ENCODE measurements around the gene SYNE1. TPM values are rescaled to one million over a fixed set of nuclear protein-coding genes. Genes with fewer than 3 reads are reported as not detected.
A peak's percentile ranks its signal among the peaks of the same experiment; 100 is the strongest.

Gene SYNE1
- total and polyA plus RNA-seq, 11 donors: 25.0 to 178 (median 112) TPM

- intact Hi-C loops (cut with DNase I): no loop called here
- ATAC-seq: no peak
Measured at GRCh38 chr6:152401978-152402377, 235.2 kb downstream of the SYNE1 start.

GRCh38 chr6:152399399-152399798 lies 237.8 kb downstream of the SYNE1 start:
- no peak overlapping the region for H3K4me3 ChIP-seq

More at GRCh38 chr6:152401978-152402377, 235.2 kb downstream of the SYNE1 start:
- Histone ChIP-seq H3K4me3 (no peak overlapping the region), H3K27me3 (no peaks in the 10 kb centered on the region), H3K4me1 (peaks cover 0 to 9% (median 0%) of the 10 kb centered on the region in 12 donors), H3K27ac (no peak overlapping the region), H3K9me3 (no peaks in the 10 kb centered on the region), H3K36me3 (peaks cover 0 to 28% (median 5%) of the 10 kb centered on the region in 9 donors)
- DNase-seq: no peak
- TF ChIP-seq CTCF (IDR thresholded peaks at IDR 0.05): no peak
- TF ChIP-seq POLR2A (IDR thresholded peaks at IDR 0.05): no peak
- 88 to 99% (median 91%) methylated on average over 3 of the region's 3 CpGs for WGBS, 4 donors

GRCh38 chr6:152398993-152399392 lies 238.2 kb downstream of the SYNE1 start:
- DNase-seq: no peak
- no peak overlapping the region for H3K4me3 ChIP-seq
- no peaks in the 10 kb centered on the region for H3K27me3 ChIP-seq
- no peaks in the 10 kb centered on the region for H3K9me3 ChIP-seq
- intact Hi-C loops (cut with DNase I): no loop called here
- ATAC-seq: peak in 2 of 4 donors; percentile 20 to 24
- peaks cover 0 to 9% (median 0%) of the 10 kb centered on the region in 12 donors for H3K4me1 ChIP-seq
- H3K36me3 ChIP-seq: peaks cover 0 to 34% (median 7%) of the 10 kb centered on the region in 9 donors
- H3K27ac ChIP-seq: peak overlapping the region in 4 of 12 donors; percentile 13 to 41 (median 24)
- TF ChIP-seq POLR2A (IDR thresholded peaks at IDR 0.05): no peak
- TF ChIP-seq CTCF (IDR thresholded peaks at IDR 0.05): no peak

More at GRCh38 chr6:152399399-152399798, 237.8 kb downstream of the SYNE1 start:
- no peak for DNase-seq
- WGBS, 4 donors: 65 to 76% (median 72%) methylated on average over 5 of the region's 5 CpGs
- intact Hi-C loops (cut with DNase I): no loop called here
- H3K27me3 ChIP-seq: no peaks in the 10 kb centered on the region
- H3K27ac ChIP-seq: peak overlapping the region in 4 of 12 donors; percentile 13 to 41 (median 24)
- H3K9me3 ChIP-seq: no peaks in the 10 kb centered on the region
- H3K36me3 ChIP-seq: peaks cover 0 to 33% (median 7%) of the 10 kb centered on the region in 9 donors
- H3K4me1 ChIP-seq: peaks cover 0 to 9% (median 0%) of the 10 kb centered on the region in 12 donors
- ATAC-seq: peak in 2 of 4 donors; percentile 46 to 48
- TF ChIP-seq POLR2A (IDR thresholded peaks at IDR 0.05) (no peak), CTCF (IDR thresholded peaks at IDR 0.05) (no peak)

- no peak for DNase-seq
- peak overlapping the region in 1 of 12 donors; percentile 27 for H3K27ac ChIP-seq
- no peak for TF ChIP-seq POLR2A (IDR thresholded peaks at IDR 0.05)
- no peak for TF ChIP-seq CTCF (IDR thresholded peaks at IDR 0.05)
- H3K4me1 ChIP-seq: peaks cover 0 to 9% (median 0%) of the 10 kb centered on the region in 12 donors
- no peak for ATAC-seq
- intact Hi-C loops (cut with DNase I): no loop called here
- H3K27me3 ChIP-seq: no peaks in the 10 kb centered on the region
- H3K9me3 ChIP-seq: no peaks in the 10 kb centered on the region
- WGBS, 4 donors: 80 to 86% (median 81%) methylated on average over 3 of the region's 3 CpGs
- H3K36me3 ChIP-seq: peaks cover 0 to 34% (median 7%) of the 10 kb centered on the region in 9 donors
- H3K4me3 ChIP-seq: no peak overlapping the region
Measured at GRCh38 chr6:152398316-152398715, 238.8 kb downstream of the SYNE1 start.

Measured in heart left ventricle (tissue), 16 donors.